HepG2 (cell line): Measurements from ENCODE around the gene TSPAN32. TPM values are rescaled to one million over a fixed set of nuclear protein-coding genes. Genes with fewer than 3 reads are reported as not detected.

Experiments used
- BCL3 ChIP-seq: sonication (generic); formaldehyde crosslinking; IDR thresholded peaks from 2 replicates; pipeline ENCODE4 v1.5.1; 2020; ENCODE audit warnings: mild to moderate bottlenecking, missing genetic modification reagents, moderate library complexity
- CEBPG ChIP-seq: IDR thresholded peaks from 2 replicates; pipeline ENCODE4 v1.6.1; 2016
- CTCF ChIP-seq: sonication (generic); formaldehyde crosslinking; IDR thresholded peaks from 2 replicates; pipeline ENCODE4 v1.5.0; 2020; ENCODE audit warnings: mild to moderate bottlenecking, missing genetic modification reagents, moderate library complexity
- FLYWCH1 ChIP-seq: sonication (generic); formaldehyde crosslinking; IDR thresholded peaks from 2 replicates; pipeline ENCODE4 v1.8.1; 2023; ENCODE audit warnings: mild to moderate bottlenecking, missing genetic modification reagents
- GPN1 ChIP-seq: sonication (generic); formaldehyde crosslinking; IDR thresholded peaks from 2 replicates; pipeline ENCODE4 v1.5.1; 2020; ENCODE audit warnings: missing genetic modification reagents, borderline replicate concordance
- GTF2F1 ChIP-seq: fragments of 150-350 bp; IDR thresholded peaks from 2 replicates; pipeline ENCODE4 v1.6.1; 2014; ENCODE audit warnings: low read length
- HES4 ChIP-seq: sonication (generic); formaldehyde crosslinking; IDR thresholded peaks from 2 replicates; pipeline ENCODE4 v1.9.0; 2021; ENCODE audit warnings: mild to moderate bottlenecking, missing genetic modification reagents, borderline replicate concordance
- HNRNPL ChIP-seq: fragments of 200-400 bp; formaldehyde crosslinking; IDR thresholded peaks from 2 replicates; pipeline ENCODE4 v1.6.1; 2017; ENCODE audit warnings: mild to moderate bottlenecking, low read depth, low read length
- JDP2 ChIP-seq: sonication (generic); formaldehyde crosslinking; IDR thresholded peaks from 2 replicates; pipeline ENCODE4 v1.8.1; 2022; ENCODE audit warnings: missing genetic modification reagents, borderline replicate concordance
- KLF16 ChIP-seq, 2 experiments: sonication (generic) in 1 of 2; formaldehyde crosslinking in 1 of 2; IDR thresholded peaks; 2 replicates each; pipeline versions ENCODE4 v1.6.1 to v1.8.0; 2016 to 2023; ENCODE audit warnings: missing genetic modification reagents in 2 of 2, missing compliant biosample characterization in 1 of 2
- MLX ChIP-seq: IDR thresholded peaks from 2 replicates; pipeline ENCODE4 v1.6.1; 2016
- MXD4 ChIP-seq: IDR thresholded peaks from 2 replicates; pipeline ENCODE4 v1.6.1; 2016; ENCODE audit warnings: mild to moderate bottlenecking, missing biosample characterization, missing genetic modification reagents
- SOX6 ChIP-seq, 2 experiments: fragments of 450-650 bp in 1 of 2; sonication (generic) in 1 of 2; formaldehyde crosslinking in 1 of 2; IDR thresholded peaks; 2 replicates each; pipeline versions ENCODE4 v1.4.0 to v1.6.1; 2017 to 2020; ENCODE audit warnings: antibody characterized with exemption in 1 of 2, mild to moderate bottlenecking in 1 of 2, missing genetic modification reagents in 1 of 2
- STAT6 ChIP-seq: sonication (generic); formaldehyde crosslinking; IDR thresholded peaks from 2 replicates; pipeline ENCODE4 v1.4.0; 2020; ENCODE audit warnings: missing genetic modification reagents, mild to moderate bottlenecking, borderline replicate concordance
- TEAD3 ChIP-seq: optimal IDR thresholded peaks from 2 replicates; pipeline ENCODE3; 2016; ENCODE audit warnings: borderline replicate concordance
- U2AF2 ChIP-seq: fragments of 200-400 bp; formaldehyde crosslinking; IDR thresholded peaks from 2 replicates; pipeline ENCODE4 v1.6.1; 2017; ENCODE audit warnings: low read depth, mild to moderate bottlenecking, low read length
- ZC3H13 ChIP-seq: sonication (generic); formaldehyde crosslinking; IDR thresholded peaks from 2 replicates; pipeline ENCODE4 v1.8.1; 2023; ENCODE audit warnings: mild to moderate bottlenecking, missing genetic modification reagents, moderate library complexity
- ZNF572 ChIP-seq: sonication (generic); formaldehyde crosslinking; IDR thresholded peaks from 2 replicates; pipeline ENCODE4 v1.5.1; 2020; ENCODE audit warnings: mild to moderate bottlenecking, missing genetic modification reagents
- polyA plus RNA-seq, 8 experiments: library from polyadenylated mRNA; depleted of rRNA in 3 of 8; stranded (reverse) in 7 of 8; unstranded in 1 of 8; fragments of >200 nt; fragmentation: Illumina TruSeq in 4 of 8; extraction: Trizol in 4 of 8; gene quantifications; 2 replicates each; pipeline versions ENCODE4 v1.2.1 to v1.2.3, GENCODE V29; 2011 to 2016; ENCODE audit warnings: low read depth in 4 of 8, missing spikeins in 1 of 8, mixed read lengths in 1 of 8; ENCODE audit not compliant: insufficient read depth in 1 of 8
- total RNA-seq, 5 experiments: library from RNA; depleted of rRNA; stranded (reverse); fragments of >200 nt; fragmentation: Illumina TruSeq; extraction: Trizol; gene quantifications; 2 replicates each; pipeline ENCODE4 v1.2.3, GENCODE V29; 2016; ENCODE audit warnings: low read depth in 1 of 5
- TF ChIP-seq, protein P1 (sequence below): sonication (generic); formaldehyde crosslinking; conservative IDR thresholded peaks from 2 replicates; pipeline ENCODE4 v1.4.0; 2020; ENCODE audit warnings: mild to moderate bottlenecking, missing genetic modification reagents, moderate library complexity

The TSPAN32 gene
- total and polyA plus RNA-seq, 2 of the 13 experiments (the other 11 are each of a cell fraction or from before 2014, with no cell fraction given), result 0.09 to 0.70 TPM

GRCh38 chr11:2268729-2269600 is 32.8 kb upstream of the TSPAN32 start (continued):
- TF ChIP-seq, protein P1, sequence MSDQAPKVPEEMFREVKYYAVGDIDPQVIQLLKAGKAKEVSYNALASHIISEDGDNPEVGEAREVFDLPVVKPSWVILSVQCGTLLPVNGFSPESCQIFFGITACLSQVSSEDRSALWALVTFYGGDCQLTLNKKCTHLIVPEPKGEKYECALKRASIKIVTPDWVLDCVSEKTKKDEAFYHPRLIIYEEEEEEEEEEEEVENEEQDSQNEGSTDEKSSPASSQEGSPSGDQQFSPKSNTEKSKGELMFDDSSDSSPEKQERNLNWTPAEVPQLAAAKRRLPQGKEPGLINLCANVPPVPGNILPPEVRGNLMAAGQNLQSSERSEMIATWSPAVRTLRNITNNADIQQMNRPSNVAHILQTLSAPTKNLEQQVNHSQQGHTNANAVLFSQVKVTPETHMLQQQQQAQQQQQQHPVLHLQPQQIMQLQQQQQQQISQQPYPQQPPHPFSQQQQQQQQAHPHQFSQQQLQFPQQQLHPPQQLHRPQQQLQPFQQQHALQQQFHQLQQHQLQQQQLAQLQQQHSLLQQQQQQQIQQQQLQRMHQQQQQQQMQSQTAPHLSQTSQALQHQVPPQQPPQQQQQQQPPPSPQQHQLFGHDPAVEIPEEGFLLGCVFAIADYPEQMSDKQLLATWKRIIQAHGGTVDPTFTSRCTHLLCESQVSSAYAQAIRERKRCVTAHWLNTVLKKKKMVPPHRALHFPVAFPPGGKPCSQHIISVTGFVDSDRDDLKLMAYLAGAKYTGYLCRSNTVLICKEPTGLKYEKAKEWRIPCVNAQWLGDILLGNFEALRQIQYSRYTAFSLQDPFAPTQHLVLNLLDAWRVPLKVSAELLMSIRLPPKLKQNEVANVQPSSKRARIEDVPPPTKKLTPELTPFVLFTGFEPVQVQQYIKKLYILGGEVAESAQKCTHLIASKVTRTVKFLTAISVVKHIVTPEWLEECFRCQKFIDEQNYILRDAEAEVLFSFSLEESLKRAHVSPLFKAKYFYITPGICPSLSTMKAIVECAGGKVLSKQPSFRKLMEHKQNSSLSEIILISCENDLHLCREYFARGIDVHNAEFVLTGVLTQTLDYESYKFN (CRISPR knock-in tag), result no peak; the same call in 1 of the 2 replicates
- TF ChIP-seq ZNF572 (CRISPR knock-in tag) (no peak), HNRNPL (no peak), ZC3H13 (no peak), KLF16 (CRISPR knock-in tag; IDR thresholded peaks at IDR 0.05) (peak in 1 of 2 experiments; percentile 84; a peak in 1 of 4 replicates), FLYWCH1 (CRISPR knock-in tag) (no peak), GTF2F1 (no peak), STAT6 (CRISPR knock-in tag) (no peak), U2AF2 (no peak), GPN1 (CRISPR knock-in tag) (no peak), MLX (CRISPR knock-in tag) (no peak; the same call in 1 of the 2 replicates), BCL3 (no peak), MXD4 (no peak), JDP2 (CRISPR knock-in tag) (no peak), CTCF (CRISPR knock-in tag) (0 out of 2 replicates have a peak, but pooled peaks have one; percentile 7), HES4 (CRISPR knock-in tag) (peak; percentile 86; the same call in 1 of the 2 replicates), TEAD3 (CRISPR knock-in tag) (no peak), SOX6 (IDR thresholded peaks at IDR 0.05) (no peak), SOX6 (CRISPR knock-in tag; IDR thresholded peaks at IDR 0.05) (no peak; the same call in 1 of the 2 replicates), CEBPG (peak; percentile 91)
